Breast epithelium (tissue), 4 donors: Measurements from ENCODE around the gene CASKIN1. TPM values are rescaled to one million over a fixed set of nuclear protein-coding genes. Genes with fewer than 3 reads are reported as not detected.

Source experiments
- DNase-seq, 2 donors: peaks; one replicate each; pipeline ENCODE4 v3.0.0-alpha.2; 2019; ENCODE audit warnings: low spot score in 2 of 2
- H3K27ac ChIP-seq, 2 donors: fragments of 200-600 bp; sonication (generic) in 1 of 2; one replicate each; pipeline ENCODE4 v1.5.1; 2016 to 2019; ENCODE audit warnings: mild to moderate bottlenecking in 1 of 2
- H3K27me3 ChIP-seq, 2 donors: fragments of 200-600 bp; sonication (generic) in 1 of 2; one replicate each; pipeline versions ENCODE4 v1.5.1 to v1.6.0; 2017 to 2019; ENCODE audit warnings: control low read depth in 1 of 2, mild to moderate bottlenecking in 1 of 2
- H3K36me3 ChIP-seq: fragments of 200-600 bp; one replicate; pipeline ENCODE4 v1.5.1; 2019
- H3K4me1 ChIP-seq, 2 donors: fragments of 200-600 bp; sonication (generic); one replicate each; pipeline ENCODE4 v1.5.1; 2016 to 2019; ENCODE audit warnings: control low read depth in 1 of 2
- H3K4me3 ChIP-seq, 3 donors: fragments of 200-600 bp; sonication (generic); 1 replicate in 2 of 3; 2 replicates in 1 of 3; pipeline ENCODE4 v1.5.1; 2016 to 2019; ENCODE audit warnings: mild to moderate bottlenecking in 3 of 3, moderate library complexity in 2 of 3
- H3K9me3 ChIP-seq, 2 donors: fragments of 200-600 bp; sonication (generic) in 1 of 2; one replicate each; pipeline ENCODE4 v1.5.1; 2016 to 2019; ENCODE audit warnings: control low read depth in 1 of 2
- POLR2A ChIP-seq: fragments of 450-650 bp; IDR thresholded peaks from one replicate; pipeline ENCODE4 v1.6.1; 2016; ENCODE audit warnings: antibody characterized with exemption, mild to moderate bottlenecking, moderate library complexity
- POLR2AphosphoS5 ChIP-seq, 3 donors: sonication (generic); formaldehyde crosslinking; IDR thresholded peaks; one replicate each; pipeline ENCODE4 v1.6.1; 2017; ENCODE audit warnings: antibody characterized with exemption in 3 of 3
- intact Hi-C: fragments of 100-400 bp; cut with DNase I; formaldehyde crosslinking; loops from one replicate; pipeline ENCODE4 v1.15.1; 2023; ENCODE audit warnings: low total_unique reads
- total RNA-seq, 3 donors: library from RNA; depleted of rRNA; stranded (reverse); fragments of >200 nt; gene quantifications; one replicate each; pipeline ENCODE4 v1.1.0, GENCODE V29; 2016
- TF ChIP-seq, protein P1 (sequence below), 3 donors: fragments of 450-650 bp; IDR thresholded peaks; one replicate each; pipeline ENCODE4 v1.5.1; 2016 to 2017; ENCODE audit warnings: antibody characterized with exemption in 3 of 3, mild to moderate bottlenecking in 3 of 3, moderate library complexity in 3 of 3

CASKIN1 gene
- total RNA-seq, 3 donors from 2014 or later, result 0.33 to 0.44 TPM; not detected in 1

DNA sequence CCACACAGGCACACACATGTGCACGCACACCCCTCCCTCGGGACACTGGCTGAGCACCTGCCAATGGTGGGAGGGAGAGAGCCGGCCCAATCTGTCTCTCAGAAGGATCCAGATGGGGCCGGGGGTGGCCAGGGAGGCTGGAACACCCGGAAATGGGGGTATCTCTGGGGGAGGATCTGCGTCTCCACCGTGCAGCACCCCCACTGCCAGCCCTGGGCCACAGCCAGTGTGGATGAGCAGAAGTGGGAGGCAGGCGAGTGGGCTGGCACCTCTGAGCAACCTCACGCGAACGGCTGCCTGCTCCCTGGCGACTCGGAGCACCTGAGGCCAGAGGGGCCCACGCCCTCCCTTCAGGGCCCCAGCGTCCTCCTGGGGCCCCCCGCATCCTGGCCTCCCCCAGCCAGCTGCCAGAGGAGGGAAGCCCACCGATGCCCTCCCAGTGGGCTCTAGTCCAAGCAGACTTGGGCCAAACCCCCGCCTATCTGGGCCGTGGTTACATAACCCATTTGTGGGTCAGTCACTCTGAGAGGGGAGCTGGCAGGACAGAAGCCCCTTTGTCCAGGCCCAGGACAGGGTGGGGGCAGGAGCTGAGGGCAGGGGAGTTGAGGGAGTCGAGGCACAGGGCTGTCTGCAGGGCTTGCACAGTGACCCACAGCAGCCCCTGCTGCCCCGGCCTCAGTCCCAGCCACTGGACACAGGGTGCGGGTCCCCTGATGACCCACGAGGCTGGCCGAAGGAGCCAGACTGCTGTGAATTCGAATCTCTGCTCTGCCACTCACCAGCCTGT is 5.6 kb downstream of the CASKIN1 start:
- intact Hi-C loops, result no loop called here
- no peak overlapping the region for H3K4me3 ChIP-seq
- H3K27ac ChIP-seq, result no peak overlapping the region
- no peak for DNase-seq
- H3K9me3 ChIP-seq, result no peaks in the 10 kb centered on the region
- H3K4me1 ChIP-seq, result peaks cover under 1 to 12% of the 10 kb centered on the region in 2 donors
- no peaks in the 10 kb centered on the region for H3K36me3 ChIP-seq
- no peaks in the 10 kb centered on the region for H3K27me3 ChIP-seq
- TF ChIP-seq POLR2AphosphoS5 (IDR thresholded peaks at IDR 0.05) (no peak), POLR2A (no peak)
- TF ChIP-seq, protein P1, sequence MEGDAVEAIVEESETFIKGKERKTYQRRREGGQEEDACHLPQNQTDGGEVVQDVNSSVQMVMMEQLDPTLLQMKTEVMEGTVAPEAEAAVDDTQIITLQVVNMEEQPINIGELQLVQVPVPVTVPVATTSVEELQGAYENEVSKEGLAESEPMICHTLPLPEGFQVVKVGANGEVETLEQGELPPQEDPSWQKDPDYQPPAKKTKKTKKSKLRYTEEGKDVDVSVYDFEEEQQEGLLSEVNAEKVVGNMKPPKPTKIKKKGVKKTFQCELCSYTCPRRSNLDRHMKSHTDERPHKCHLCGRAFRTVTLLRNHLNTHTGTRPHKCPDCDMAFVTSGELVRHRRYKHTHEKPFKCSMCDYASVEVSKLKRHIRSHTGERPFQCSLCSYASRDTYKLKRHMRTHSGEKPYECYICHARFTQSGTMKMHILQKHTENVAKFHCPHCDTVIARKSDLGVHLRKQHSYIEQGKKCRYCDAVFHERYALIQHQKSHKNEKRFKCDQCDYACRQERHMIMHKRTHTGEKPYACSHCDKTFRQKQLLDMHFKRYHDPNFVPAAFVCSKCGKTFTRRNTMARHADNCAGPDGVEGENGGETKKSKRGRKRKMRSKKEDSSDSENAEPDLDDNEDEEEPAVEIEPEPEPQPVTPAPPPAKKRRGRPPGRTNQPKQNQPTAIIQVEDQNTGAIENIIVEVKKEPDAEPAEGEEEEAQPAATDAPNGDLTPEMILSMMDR (IDR thresholded peaks at IDR 0.05), result no peak

DNA sequence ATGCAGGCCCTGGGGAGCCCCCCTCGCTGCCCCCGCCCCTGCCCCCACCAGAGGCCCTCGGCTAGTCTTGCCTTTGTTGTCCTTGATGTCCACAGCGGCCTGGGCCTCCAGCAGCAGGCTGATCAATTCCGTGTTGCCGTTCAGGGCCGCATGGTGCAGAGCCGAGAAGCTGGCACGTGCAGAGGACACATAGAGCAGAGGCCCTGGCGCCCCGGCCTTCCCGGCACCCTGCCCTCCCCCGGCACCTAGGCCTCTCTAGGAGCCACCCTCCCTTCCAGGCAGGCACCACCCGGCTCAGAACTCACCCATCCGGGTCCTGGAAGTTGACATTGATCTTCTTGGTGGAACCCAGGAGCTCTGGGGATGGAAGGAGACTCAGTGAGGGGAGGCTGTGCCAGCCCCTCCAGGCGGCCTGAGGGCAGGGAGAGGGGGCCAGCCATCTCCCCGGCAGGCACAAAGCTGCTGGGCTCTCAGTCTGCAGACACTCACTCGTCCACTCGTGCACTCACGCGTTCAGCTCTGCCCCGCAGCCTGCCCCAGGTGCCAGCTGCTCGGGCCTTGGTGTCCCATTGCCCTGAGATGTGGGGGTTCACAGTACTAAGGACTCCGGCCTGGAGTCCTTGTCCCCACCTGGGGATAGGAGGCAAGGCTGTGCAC is 6.3 kb downstream of the CASKIN1 start:
- H3K36me3 ChIP-seq, result no peaks in the 10 kb centered on the region
- peaks cover 0 to 5% of the 10 kb centered on the region in 2 donors for H3K4me1 ChIP-seq
- no peaks in the 10 kb centered on the region for H3K27me3 ChIP-seq
- H3K27ac ChIP-seq, result no peak overlapping the region
- TF ChIP-seq, protein P1 (IDR thresholded peaks at IDR 0.05), result no peak
- TF ChIP-seq POLR2A (no peak), POLR2AphosphoS5 (IDR thresholded peaks at IDR 0.05) (no peak)
- no peak for DNase-seq
- H3K9me3 ChIP-seq, result no peaks in the 10 kb centered on the region
- H3K4me3 ChIP-seq, result no peak overlapping the region
- intact Hi-C loops, result no loop called here

DNA sequence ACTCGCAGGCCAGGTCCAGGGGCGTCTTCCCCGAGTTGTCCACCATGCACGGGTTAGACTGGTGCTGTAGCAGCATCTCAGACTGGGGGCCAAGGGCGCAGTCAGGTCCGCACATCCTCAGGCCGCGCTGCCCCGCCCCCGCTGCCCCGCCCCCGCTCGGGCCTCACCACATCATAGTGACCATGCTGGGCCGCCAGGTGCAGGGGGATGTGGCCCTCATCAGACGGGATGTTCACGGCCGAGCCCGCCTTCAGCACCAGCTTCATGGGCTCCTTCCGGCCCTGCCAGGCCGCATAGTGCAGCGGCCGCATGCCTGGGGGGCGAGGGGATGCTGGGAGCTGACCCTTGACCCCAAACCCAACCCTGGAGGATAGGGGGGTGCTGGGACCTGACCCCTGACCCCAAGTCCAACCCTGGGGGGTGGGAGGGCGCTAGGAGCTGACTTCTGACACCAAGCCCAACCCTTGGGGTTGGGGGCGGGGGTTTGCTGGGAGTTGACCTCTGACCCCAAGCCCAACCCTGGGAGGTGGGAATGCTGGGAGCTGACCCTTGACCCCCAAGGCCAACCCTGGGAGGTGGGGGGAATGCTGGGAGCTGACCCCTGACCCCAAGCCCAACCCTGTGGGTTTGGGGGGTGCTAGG is 7.0 kb downstream of the CASKIN1 start:
- no peak overlapping the region for H3K4me3 ChIP-seq
- H3K9me3 ChIP-seq, result no peaks in the 10 kb centered on the region
- no peaks in the 10 kb centered on the region for H3K4me1 ChIP-seq
- intact Hi-C loops, result no loop called here
- no peak overlapping the region for H3K27ac ChIP-seq
- no peaks in the 10 kb centered on the region for H3K36me3 ChIP-seq
- TF ChIP-seq, protein P1 (IDR thresholded peaks at IDR 0.05), result no peak
- TF ChIP-seq POLR2AphosphoS5 (IDR thresholded peaks at IDR 0.05), result no peak
- no peak for TF ChIP-seq POLR2A
- H3K27me3 ChIP-seq, result no peaks in the 10 kb centered on the region
- DNase-seq, result no peak

DNA sequence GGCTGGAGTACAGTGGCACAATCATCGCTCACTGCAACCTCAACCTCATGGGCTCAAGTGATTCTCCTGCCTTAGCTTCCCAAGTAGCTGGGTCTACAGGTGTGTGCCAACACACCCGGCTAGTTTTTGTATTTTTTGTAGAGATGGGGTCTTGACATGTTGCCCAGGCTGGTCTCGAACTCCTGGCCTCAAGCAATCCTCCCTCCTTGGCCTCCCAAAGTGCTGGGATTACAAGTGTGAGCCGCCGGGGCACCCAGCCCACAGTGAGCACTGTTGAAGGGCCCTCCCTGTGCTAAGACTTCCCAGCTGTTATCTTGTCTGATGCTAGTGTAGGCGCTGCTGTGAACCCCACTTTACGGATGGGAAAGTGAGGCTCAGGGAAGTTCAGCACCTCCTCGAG is 8.0 kb downstream of the CASKIN1 start:
- no peak for TF ChIP-seq POLR2A
- TF ChIP-seq, protein P1 (IDR thresholded peaks at IDR 0.05), result no peak
- TF ChIP-seq POLR2AphosphoS5 (IDR thresholded peaks at IDR 0.05), result no peak
- H3K36me3 ChIP-seq, result no peaks in the 10 kb centered on the region
- no peaks in the 10 kb centered on the region for H3K9me3 ChIP-seq
- no peak overlapping the region for H3K27ac ChIP-seq
- H3K4me3 ChIP-seq, result no peak overlapping the region
- no peaks in the 10 kb centered on the region for H3K4me1 ChIP-seq
- intact Hi-C loops, result no loop called here
- no peak for DNase-seq
- H3K27me3 ChIP-seq, result no peaks in the 10 kb centered on the region

DNA sequence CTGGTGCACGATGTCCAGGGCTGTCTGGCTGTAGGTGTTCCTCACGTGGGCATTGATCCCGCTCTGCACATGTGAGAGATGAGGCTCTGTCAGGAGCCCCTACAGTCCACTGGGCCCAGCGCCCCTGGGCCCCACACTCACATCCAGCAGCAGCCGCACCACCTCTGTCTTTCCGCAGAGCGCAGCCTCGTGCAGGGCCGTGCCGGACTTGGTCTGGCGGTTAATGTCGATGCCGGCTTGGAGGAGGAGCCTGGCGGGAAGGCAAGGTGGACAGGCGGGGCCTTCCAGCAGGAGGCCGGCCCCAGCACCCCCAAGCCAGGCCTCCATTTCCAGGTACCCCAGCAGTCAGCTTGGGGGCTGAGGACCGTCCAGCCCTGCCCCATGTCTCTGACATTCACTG is 9.2 kb downstream of the CASKIN1 start:
- Histone ChIP-seq H3K27ac (no peak overlapping the region), H3K4me1 (no peaks in the 10 kb centered on the region), H3K4me3 (no peak overlapping the region), H3K36me3 (no peaks in the 10 kb centered on the region), H3K27me3 (no peaks in the 10 kb centered on the region), H3K9me3 (no peaks in the 10 kb centered on the region)
- DNase-seq, result no peak
- no peak for TF ChIP-seq POLR2AphosphoS5 (IDR thresholded peaks at IDR 0.05)
- no peak for TF ChIP-seq POLR2A
- TF ChIP-seq, protein P1 (IDR thresholded peaks at IDR 0.05), result no peak
- intact Hi-C loops, result no loop called here
